Measurements from ENCODE around the gene USP34. TPM values are rescaled to one million over a fixed set of nuclear protein-coding genes. Genes with fewer than 3 reads are reported as not detected.

USP34 gene
- total and polyA plus RNA-seq, 2 of the 4 experiments (the other 2 are of a cell fraction), result 34.7 to 128 TPM

- no peak overlapping the region for H3K56ac ChIP-seq (ENCODE audit: extremely low read depth, insufficient read depth, low read length)
Observed at GRCh38 chr2:61362873-61363272, 108.0 kb downstream of the USP34 start.

More at GRCh38 chr2:61362873-61363272, 108.0 kb downstream of the USP34 start:
- peaks cover 32 to 57% of the 10 kb centered on the region in 2 experiments for H3K79me1 ChIP-seq (ENCODE audit: low read depth in 1 of 2, low read length in 2 of 2)
- no peak overlapping the region for H3K4me3 ChIP-seq (ENCODE audit: insufficient read depth, low read depth, low read length)
- no peaks in the 10 kb centered on the region for H3K27me3 ChIP-seq (ENCODE audit: control insufficient read depth, insufficient read depth, low read length)
- H4K8ac ChIP-seq (ENCODE audit: low read depth in 2 of 2, low read length in 2 of 2), result no peak overlapping the region
- peaks cover 2% of the 10 kb centered on the region; the same call in 1 of the 2 replicates for H3K4me1 ChIP-seq (ENCODE audit: control insufficient read depth, insufficient read depth, low read length)
- H2BK20ac ChIP-seq (ENCODE audit: low read depth, low read length), result no peak overlapping the region
- H3K23ac ChIP-seq (ENCODE audit: low read depth, low read length), result no peak overlapping the region
- peaks cover 4% of the 10 kb centered on the region; the same call in 1 of the 2 replicates for H4K20me1 ChIP-seq (ENCODE audit: insufficient read depth, low read length)
- dilution Hi-C loops (cut with HindIII; ENCODE audit: low sequenced_read_pairs, unreplicated experiment) (no loop called here), in situ Hi-C loops (cut with MboI; ENCODE audit: low sequenced_read_pairs) (no loop called here), intact Hi-C loops (cut with micrococcal nuclease) (no loop called here)
- H3K27ac ChIP-seq (ENCODE audit: insufficient read depth, low read length), result no peak overlapping the region
- TF ChIP-seq ELK1 (IDR thresholded peaks at IDR 0.05; ENCODE audit: borderline replicate concordance, low read depth, low read length), result no peak
- no peak for TF ChIP-seq FOS (IDR thresholded peaks at IDR 0.05; ENCODE audit: low read depth, low read length)
- no peak for TF ChIP-seq RCOR1 (IDR thresholded peaks at IDR 0.05; ENCODE audit: insufficient replicate concordance, low read length)
- TF ChIP-seq USF2 (IDR thresholded peaks at IDR 0.05; ENCODE audit: low read depth, low read length), result no peak
- no peak for TF ChIP-seq CHD1 (IDR thresholded peaks at IDR 0.05; ENCODE audit: low read depth, low read length)
- no peak for TF ChIP-seq BHLHE40 (IDR thresholded peaks at IDR 0.05; ENCODE audit: low read depth, low read length)
- TF ChIP-seq CEBPB (IDR thresholded peaks at IDR 0.05; ENCODE audit: low read depth, low read length), result no peak
- no peak for TF ChIP-seq RFX5 (IDR thresholded peaks at IDR 0.05; ENCODE audit: low read depth, low read length)
- no peak for TF ChIP-seq MAFK (IDR thresholded peaks at IDR 0.05; ENCODE audit: low read depth, low read length)
- TF ChIP-seq MAZ (IDR thresholded peaks at IDR 0.05; ENCODE audit: borderline replicate concordance, low read depth, low read length), result no peak
- TF ChIP-seq MXI1 (IDR thresholded peaks at IDR 0.05; ENCODE audit: borderline replicate concordance, low read depth, low read length), result no peak
- no peak for TF ChIP-seq NFE2L2 (IDR thresholded peaks at IDR 0.05; ENCODE audit: low read depth, low read length)
- no peak for TF ChIP-seq CTCF (conservative IDR thresholded peaks at IDR 0.05; ENCODE audit: low read depth, low read length)
- no peak for TF ChIP-seq RAD21 (IDR thresholded peaks at IDR 0.05; ENCODE audit: low read length)
- TF ChIP-seq POLR2A (IDR thresholded peaks at IDR 0.05; ENCODE audit: low read depth, low read length), result no peak
- TF ChIP-seq SMC3 (IDR thresholded peaks at IDR 0.05; ENCODE audit: low read depth, low read length), result no peak
- no TSS peak for BruUV-seq (replicated peaks)
- ChIA-PET POLR2A (ENCODE audit: unreplicated experiment) (no interaction called here), CTCF (no interaction called here)
- H2BK5ac ChIP-seq (ENCODE audit: low read depth, low read length, poor library complexity, severe bottlenecking), result no peak overlapping the region
- H4K5ac ChIP-seq (ENCODE audit: low read depth, low read length), result no peak overlapping the region
- no CpG with 5 or more reads among the region's 1 CpG for WGBS, 2 experiments (ENCODE audit: extremely low coverage in 2 of 2, insufficient read length in 1 of 2)
- ATAC-seq (ENCODE audit: low read depth), result no peak
- no peak overlapping the region for H3K4me2 ChIP-seq (ENCODE audit: low read depth, low read length)
- no peaks in the 10 kb centered on the region for H3K9me3 ChIP-seq (ENCODE audit: control insufficient read depth, insufficient read depth, low read length)
- no peak overlapping the region for H2AK9ac ChIP-seq (replicated peaks; ENCODE audit: low read depth, low read length, poor library complexity)
- H2BK120ac ChIP-seq (ENCODE audit: low read depth, low read length), result no peak overlapping the region
- peaks cover 12% of the 10 kb centered on the region for H3K36me3 ChIP-seq (ENCODE audit: control insufficient read depth, insufficient read depth, low read length)
- H3K18ac ChIP-seq (ENCODE audit: low read depth, low read length), result no peak overlapping the region
- H3K9me1 ChIP-seq (ENCODE audit: insufficient read depth, low read length), result 0 out of 2 replicates have a peak, but pooled peaks cover 2% of the 10 kb centered on the region
- H2AK5ac ChIP-seq (ENCODE audit: low read depth, low read length), result no peak overlapping the region
- no peak overlapping the region for H4K91ac ChIP-seq (ENCODE audit: insufficient read depth, low read depth, low read length)
- DNase-seq, result no peak
- H2BK15ac ChIP-seq (ENCODE audit: low read depth, low read length), result no peak overlapping the region
- H2AFZ ChIP-seq (replicated peaks; ENCODE audit: low read length, poor library complexity), result no peak overlapping the region
- no peak overlapping the region for H3K9ac ChIP-seq (ENCODE audit: low read depth, low read length)
- no peak overlapping the region for H3K14ac ChIP-seq (replicated peaks; ENCODE audit: low read depth, low read length)
- no peak overlapping the region for H3K4ac ChIP-seq (ENCODE audit: low read depth, low read length)

Measured in IMR-90 (cell line).